Measurements from ENCODE around the gene TTC7B. TPM values are rescaled to one million over a fixed set of nuclear protein-coding genes. Genes with fewer than 3 reads are reported as not detected.

The TTC7B gene
- total RNA-seq, 4 donors from 2014 or later: 19.1 to 87.6 (median 22.1) TPM

GRCh38 chr14:90644882-90645281, 171.3 kb downstream of the TTC7B start:
- Histone ChIP-seq H3K27me3 (no peaks in the 10 kb centered on the region), H3K4me3 (replicated peaks in 1 of 3) (no peak overlapping the region), H3K27ac (no peak overlapping the region), H3K36me3 (no peaks in the 10 kb centered on the region), H3K9me3 (no peaks in the 10 kb centered on the region), H3K4me1 (peaks cover 24 to 26% of the 10 kb centered on the region in 2 donors)
- DNase-seq: no peak
- 85 to 88% methylated on average over 4 of the region's 4 CpGs for WGBS, 2 donors
- TF ChIP-seq POLR2A (IDR thresholded peaks at IDR 0.05) (no peak), CTCF (IDR thresholded peaks at IDR 0.05) (no peak)
- intact Hi-C loops (cut with DNase I): no loop called here

- intact Hi-C loops (cut with DNase I): no loop called here
- H3K4me3 ChIP-seq (replicated peaks in 1 of 3): no peak overlapping the region
- WGBS, 2 donors: 77 to 80% methylated on average over 9 of the region's 9 CpGs
- no peak for DNase-seq
- no peak for TF ChIP-seq CTCF (IDR thresholded peaks at IDR 0.05)
- TF ChIP-seq POLR2A (IDR thresholded peaks at IDR 0.05): no peak
- H3K27me3 ChIP-seq: no peaks in the 10 kb centered on the region
- H3K36me3 ChIP-seq: no peaks in the 10 kb centered on the region
- H3K9me3 ChIP-seq: no peaks in the 10 kb centered on the region
- no peak overlapping the region for H3K27ac ChIP-seq
- peaks cover 19 to 22% of the 10 kb centered on the region in 2 donors for H3K4me1 ChIP-seq
These were observed 172.1 kb downstream of the TTC7B start for GRCh38 chr14:90643982-90644670.

- H3K4me3 ChIP-seq (replicated peaks in 1 of 3): no peak overlapping the region
- 35 to 39% methylated on average over 3 of the region's 3 CpGs for WGBS, 2 donors
- H3K36me3 ChIP-seq: no peaks in the 10 kb centered on the region
- no peaks in the 10 kb centered on the region for H3K27me3 ChIP-seq
- DNase-seq: no peak
- H3K4me1 ChIP-seq: peaks cover 13 to 15% of the 10 kb centered on the region in 2 donors
- intact Hi-C loops (cut with DNase I): no loop called here
- peak overlapping the region in 1 of 3 donors; percentile 60 for H3K27ac ChIP-seq
- no peaks in the 10 kb centered on the region for H3K9me3 ChIP-seq
- no peak for TF ChIP-seq POLR2A (IDR thresholded peaks at IDR 0.05)
- TF ChIP-seq CTCF (IDR thresholded peaks at IDR 0.05): no peak
These were observed 173.9 kb downstream of the TTC7B start for GRCh38 chr14:90642244-90642717.

GRCh38 chr14:90641615-90642243, 174.5 kb downstream of the TTC7B start:
- Histone ChIP-seq H3K4me3 (replicated peaks in 1 of 3) (no peak overlapping the region), H3K4me1 (peaks cover 13 to 15% of the 10 kb centered on the region in 2 donors), H3K27ac (peak overlapping the region in 1 of 3 donors; percentile 60), H3K27me3 (no peaks in the 10 kb centered on the region), H3K9me3 (no peaks in the 10 kb centered on the region), H3K36me3 (no peaks in the 10 kb centered on the region)
- no peak for DNase-seq
- 61 to 72% methylated on average over 6 of the region's 6 CpGs for WGBS, 2 donors
- intact Hi-C loops (cut with DNase I): no loop called here
- TF ChIP-seq CTCF (IDR thresholded peaks at IDR 0.05): no peak
- no peak for TF ChIP-seq POLR2A (IDR thresholded peaks at IDR 0.05)

- no peak overlapping the region for H3K4me3 ChIP-seq (replicated peaks in 1 of 3)
- no peak for DNase-seq
- peaks cover 13 to 15% of the 10 kb centered on the region in 2 donors for H3K4me1 ChIP-seq
- H3K9me3 ChIP-seq: no peaks in the 10 kb centered on the region
- WGBS, 2 donors: 77 to 84% methylated on average over 3 of the region's 3 CpGs
- H3K36me3 ChIP-seq: no peaks in the 10 kb centered on the region
- H3K27ac ChIP-seq: peak overlapping the region in 1 of 3 donors; percentile 60
- no peaks in the 10 kb centered on the region for H3K27me3 ChIP-seq
- intact Hi-C loops (cut with DNase I): no loop called here
- TF ChIP-seq CTCF (IDR thresholded peaks at IDR 0.05) (no peak), POLR2A (IDR thresholded peaks at IDR 0.05) (no peak)
These were observed 175.1 kb downstream of the TTC7B start for GRCh38 chr14:90641168-90641567.
